ENCODE measurements around the gene RIMKLA. TPM values are rescaled to one million over a fixed set of nuclear protein-coding genes. Genes with fewer than 3 reads are reported as not detected.

Gene RIMKLA
- 5.5 TPM for polyA plus RNA-seq (2012; ENCODE audit: missing spikeins)

DNA sequence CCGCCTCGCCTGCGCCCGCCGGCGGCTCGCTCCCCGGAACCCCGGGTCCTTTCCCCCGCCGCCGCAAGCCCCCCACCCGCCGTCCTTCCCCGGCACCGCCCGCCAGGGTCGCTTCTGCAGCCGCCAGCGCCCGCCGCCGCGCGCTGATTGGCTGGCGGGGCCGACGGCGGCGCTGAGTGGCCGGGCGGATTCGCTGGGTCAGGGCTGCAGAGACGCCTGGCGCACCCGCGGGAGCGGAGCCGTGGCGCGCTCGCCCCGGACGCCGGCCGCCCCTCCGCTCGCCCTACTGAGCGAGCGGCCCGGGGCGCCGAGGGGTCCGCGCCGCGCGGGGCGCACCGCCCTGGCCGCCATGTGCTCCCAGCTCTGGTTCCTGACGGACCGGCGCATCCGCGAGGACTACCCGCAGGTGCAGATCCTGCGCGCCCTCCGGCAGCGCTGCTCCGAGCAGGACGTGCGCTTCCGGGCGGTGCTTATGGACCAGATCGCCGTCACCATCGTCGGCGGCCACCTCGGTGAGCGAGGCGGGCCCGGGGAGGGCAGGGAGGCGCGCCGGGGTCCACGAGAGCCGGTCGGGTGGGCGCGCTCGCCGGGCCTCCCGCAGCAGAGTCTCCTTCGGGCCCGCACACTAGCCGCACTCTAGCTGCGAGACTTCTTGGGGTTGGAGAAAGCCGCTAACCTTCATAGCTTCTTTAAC, at the start of gene RIMKLA:
Gene RIMKLA (plus strand): TSS at position 207 of the 694 bp plus-strand sequence. CDS start 143 bp downstream, at position 350.
- TF ChIP-seq POLR2A (IDR thresholded peaks at IDR 0.05; ENCODE audit: low read depth, low read length) (no peak; the same call in 1 of the 2 replicates), POLR2AphosphoS5 (IDR thresholded peaks at IDR 0.05; ENCODE audit: low read depth, low read length) (no peak), TAF1 (IDR thresholded peaks at IDR 0.05; ENCODE audit: borderline replicate concordance, low read depth, low read length) (no peak)
- DNase-seq (ENCODE audit: insufficient read length), result peak; percentile 77

GRCh38 chr1:42332877-42333276, 47.7 kb upstream of the RIMKLA start:
- no peak for DNase-seq (ENCODE audit: insufficient read length)
- TF ChIP-seq TAF1 (IDR thresholded peaks at IDR 0.05; ENCODE audit: borderline replicate concordance, low read depth, low read length) (no peak), POLR2AphosphoS5 (IDR thresholded peaks at IDR 0.05; ENCODE audit: low read depth, low read length) (no peak), POLR2A (IDR thresholded peaks at IDR 0.05; ENCODE audit: low read depth, low read length) (no peak)
- FAIRE-seq, result no peak

More for the DNA sequence above, at the start of gene RIMKLA:
- peak; percentile 86 for FAIRE-seq

DNA sequence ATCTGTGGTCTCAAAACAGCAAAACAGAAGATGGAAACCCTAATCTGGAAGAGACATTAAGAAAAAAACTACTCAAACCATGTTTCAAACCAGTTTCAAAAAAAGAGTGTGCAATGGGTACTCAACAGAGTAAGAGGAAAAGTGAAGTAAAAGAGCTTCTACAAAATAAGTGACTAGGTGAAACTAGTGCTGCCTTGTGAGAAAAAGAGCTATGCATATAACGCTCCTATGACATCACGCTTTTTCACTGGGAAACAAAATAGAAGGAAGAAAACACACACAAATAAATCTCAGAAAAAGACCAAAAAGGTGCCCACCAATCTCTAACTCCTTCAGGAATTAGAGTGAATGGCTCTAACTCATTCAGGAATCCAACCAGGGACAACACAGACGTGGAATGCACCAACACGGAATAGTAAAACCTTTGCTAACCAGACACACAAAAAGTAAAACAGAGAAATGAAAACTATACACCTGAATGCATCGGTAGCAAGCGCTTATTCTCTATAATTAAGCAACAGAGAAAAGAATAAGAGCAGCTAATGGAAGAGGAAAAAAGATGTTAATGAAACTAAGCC, 46.8 kb upstream of the RIMKLA start:
- DNase-seq (ENCODE audit: insufficient read length), result no peak
- FAIRE-seq, result peak; percentile 81
- TF ChIP-seq POLR2AphosphoS5 (IDR thresholded peaks at IDR 0.05; ENCODE audit: low read depth, low read length) (no peak), POLR2A (IDR thresholded peaks at IDR 0.05; ENCODE audit: low read depth, low read length) (no peak), TAF1 (IDR thresholded peaks at IDR 0.05; ENCODE audit: borderline replicate concordance, low read depth, low read length) (no peak)

DNA sequence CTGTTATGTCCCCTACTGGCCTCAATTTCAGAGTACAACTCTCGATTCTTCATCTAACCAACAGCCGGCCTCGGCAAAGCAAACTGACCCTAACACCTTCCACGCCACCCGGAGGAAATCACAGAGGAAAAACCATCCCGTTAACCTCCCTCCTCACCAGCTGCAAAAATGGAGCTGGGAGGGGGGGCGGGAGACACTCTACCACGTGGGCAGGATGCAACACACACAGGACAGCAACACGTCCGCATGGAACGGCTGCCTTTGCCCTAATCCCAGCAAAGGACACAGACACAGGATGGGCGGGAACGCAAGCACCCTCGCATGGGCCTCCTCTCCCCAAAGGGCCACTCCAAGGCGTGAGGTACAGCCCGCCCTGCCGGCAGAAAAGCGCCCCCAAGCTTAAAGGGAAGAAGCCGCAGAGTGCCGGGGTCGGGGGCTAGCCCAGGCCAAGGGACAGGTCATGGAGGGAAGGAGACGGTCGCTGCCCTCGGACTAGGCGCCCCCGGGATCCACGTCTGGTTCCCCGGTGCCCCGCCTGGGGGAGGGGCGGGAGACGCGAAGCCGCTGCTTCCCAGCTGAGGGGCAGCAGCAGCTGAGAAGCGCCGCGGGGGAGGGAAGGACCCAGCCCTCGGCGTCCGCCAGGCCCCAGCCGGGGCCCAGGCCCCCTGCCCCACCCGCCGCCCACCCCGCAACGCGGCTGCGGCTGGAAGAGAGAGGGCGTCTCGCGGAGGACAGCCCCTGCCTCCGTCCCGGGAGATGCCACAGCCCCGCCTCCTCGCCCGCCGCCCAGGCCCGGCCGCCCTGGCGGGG, 46.1 kb upstream of the RIMKLA start:
- DNase-seq (ENCODE audit: insufficient read length), result peak; percentile 33
- FAIRE-seq, result peak; percentile 38
- TF ChIP-seq TAF1 (IDR thresholded peaks at IDR 0.05; ENCODE audit: borderline replicate concordance, low read depth, low read length) (no peak), POLR2AphosphoS5 (IDR thresholded peaks at IDR 0.05; ENCODE audit: low read depth, low read length) (no peak), POLR2A (IDR thresholded peaks at IDR 0.05; ENCODE audit: low read depth, low read length) (no peak)

DNA sequence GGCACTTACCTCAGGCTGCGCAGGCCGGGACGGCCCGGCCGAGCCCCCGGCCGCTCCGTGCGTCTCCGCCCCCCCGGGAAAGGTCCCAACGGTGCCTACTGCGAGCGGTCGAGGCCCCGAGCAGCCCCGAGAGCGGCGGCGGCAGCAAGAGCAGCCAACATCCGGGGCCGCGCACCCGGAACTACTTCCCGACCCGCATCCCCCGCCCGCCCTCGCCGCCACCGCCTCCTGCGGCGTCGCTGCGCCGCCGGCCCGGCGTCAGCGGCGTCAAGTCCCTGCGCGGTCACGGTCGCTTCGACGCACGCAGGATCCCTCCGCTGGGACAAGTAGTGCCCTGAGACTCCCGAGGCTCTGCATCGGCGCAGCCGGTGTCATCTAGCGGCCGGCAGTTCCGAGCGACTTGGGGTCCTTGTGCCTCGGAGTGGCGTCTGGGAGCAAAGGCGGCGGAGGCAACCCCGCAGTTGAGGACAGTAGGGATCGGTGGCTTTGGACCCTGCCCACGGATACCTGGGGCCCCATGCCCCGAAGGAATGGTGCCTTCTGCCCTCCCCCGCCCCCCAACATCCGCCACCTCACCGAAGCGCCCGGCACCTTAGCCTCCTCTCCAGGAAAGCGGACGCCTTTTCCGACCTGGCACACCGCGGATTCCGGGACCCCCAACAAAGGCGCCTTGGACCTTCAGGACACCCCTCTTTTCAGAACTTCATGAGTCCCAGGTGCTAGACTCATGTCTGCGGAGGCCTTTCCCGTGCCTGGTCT, 45.4 kb upstream of the RIMKLA start, which contains the start of gene FOXJ3:
Gene FOXJ3 (minus strand): TSS at position 186 of the 759 bp plus-strand sequence. CDS start 24,142 bp downstream, outside the sequence.
- DNase-seq (ENCODE audit: insufficient read length) (peak; percentile 89), FAIRE-seq (peak; percentile 98)
- TF ChIP-seq POLR2AphosphoS5 (IDR thresholded peaks at IDR 0.05; ENCODE audit: low read depth, low read length) (peak; percentile 90), POLR2A (IDR thresholded peaks at IDR 0.05; ENCODE audit: low read depth, low read length) (peak; percentile 94), TAF1 (IDR thresholded peaks at IDR 0.05; ENCODE audit: borderline replicate concordance, low read depth, low read length) (peak; percentile 94)

GRCh38 chr1:42335809-42336518, 44.6 kb upstream of the RIMKLA start:
- FAIRE-seq (no peak), DNase-seq (ENCODE audit: insufficient read length) (no peak)
- no peak for TF ChIP-seq TAF1 (IDR thresholded peaks at IDR 0.05; ENCODE audit: borderline replicate concordance, low read depth, low read length)
- TF ChIP-seq POLR2A (IDR thresholded peaks at IDR 0.05; ENCODE audit: low read depth, low read length), result no peak
- no peak for TF ChIP-seq POLR2AphosphoS5 (IDR thresholded peaks at IDR 0.05; ENCODE audit: low read depth, low read length)

- FAIRE-seq (no peak), DNase-seq (ENCODE audit: insufficient read length) (no peak)
- no peak for TF ChIP-seq TAF1 (IDR thresholded peaks at IDR 0.05; ENCODE audit: borderline replicate concordance, low read depth, low read length)
Measured at GRCh38 chr1:42336978-42337377, 43.6 kb upstream of the RIMKLA start.

DNA sequence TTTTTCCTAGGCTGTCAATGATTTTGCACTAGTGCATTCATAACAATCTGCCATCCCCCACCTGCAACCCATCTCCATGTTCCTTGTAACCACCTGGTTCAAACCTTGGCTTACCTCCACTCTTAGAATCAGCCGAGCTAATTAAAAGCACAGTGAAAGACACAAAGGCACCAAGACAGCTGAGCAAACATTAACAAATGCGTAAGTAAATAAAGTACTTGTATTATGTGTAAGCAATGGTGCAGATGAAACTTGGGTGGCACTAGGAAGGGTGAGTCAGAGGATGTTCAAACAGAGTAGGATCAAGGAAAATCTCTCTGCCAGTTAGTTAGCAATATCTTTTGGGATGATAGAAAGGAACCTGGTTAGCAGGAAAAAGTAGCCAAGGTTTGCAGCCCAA, 40.5 kb upstream of the RIMKLA start:
- DNase-seq (ENCODE audit: insufficient read length), result no peak
- FAIRE-seq, result no peak
- TF ChIP-seq POLR2AphosphoS5 (IDR thresholded peaks at IDR 0.05; ENCODE audit: low read depth, low read length), result no peak

GRCh38 chr1:42340901-42341300, 39.7 kb upstream of the RIMKLA start:
- no peak for DNase-seq (ENCODE audit: insufficient read length)
- no peak for FAIRE-seq
- no peak for TF ChIP-seq TAF1 (IDR thresholded peaks at IDR 0.05; ENCODE audit: borderline replicate concordance, low read depth, low read length)
- no peak for TF ChIP-seq POLR2AphosphoS5 (IDR thresholded peaks at IDR 0.05; ENCODE audit: low read depth, low read length)
- no peak for TF ChIP-seq POLR2A (IDR thresholded peaks at IDR 0.05; ENCODE audit: low read depth, low read length)

DNA sequence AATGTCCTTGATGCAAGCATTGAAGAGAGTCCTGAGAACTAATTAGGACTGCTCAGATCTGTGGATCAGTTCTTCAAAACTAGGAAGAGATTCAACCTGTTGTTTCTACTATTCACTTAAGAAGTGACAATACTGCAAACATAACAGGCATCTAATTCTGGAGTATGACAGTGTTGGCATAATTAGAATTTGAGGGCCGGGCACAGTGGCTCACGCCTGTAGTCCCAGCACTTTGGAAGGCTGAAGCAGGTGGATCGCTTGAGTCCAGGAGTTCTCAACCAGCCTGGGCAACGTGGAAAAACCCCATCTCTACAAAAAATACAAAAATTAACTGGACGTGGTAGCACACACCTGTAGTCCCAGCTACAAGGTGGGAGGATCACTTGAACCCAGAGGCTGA, 37.5 kb upstream of the RIMKLA start:
- TF ChIP-seq TAF1 (IDR thresholded peaks at IDR 0.05; ENCODE audit: borderline replicate concordance, low read depth, low read length), result no peak
- TF ChIP-seq POLR2A (IDR thresholded peaks at IDR 0.05; ENCODE audit: low read depth, low read length), result no peak
- no peak for TF ChIP-seq POLR2AphosphoS5 (IDR thresholded peaks at IDR 0.05; ENCODE audit: low read depth, low read length)
- DNase-seq (ENCODE audit: insufficient read length), result no peak
- FAIRE-seq, result no peak

Measured in GM12892 (cell line).